Skeletal muscle tissue (tissue), 4 donors: ENCODE measurements around the gene LHX3. TPM values are rescaled to one million over a fixed set of nuclear protein-coding genes. Genes with fewer than 3 reads are reported as not detected.

Experiments used
- H3K27ac ChIP-seq: one replicate; pipeline ENCODE4 v1.7.0; 2013; ENCODE audit warnings: mild to moderate bottlenecking, low read depth, low read length, inconsistent platforms
- H3K27me3 ChIP-seq, 3 donors: one replicate each; pipeline ENCODE4 v1.7.0; 2013; ENCODE audit warnings: low read length in 3 of 3; ENCODE audit not compliant: control insufficient read depth in 3 of 3, insufficient read depth in 3 of 3
- H3K36me3 ChIP-seq, 3 donors: one replicate each; pipeline ENCODE4 v1.7.0; 2013; ENCODE audit warnings: low read length in 3 of 3; ENCODE audit not compliant: control insufficient read depth in 3 of 3, insufficient read depth in 3 of 3
- H3K4me1 ChIP-seq, 3 donors: one replicate each; pipeline ENCODE4 v1.7.0; 2013; ENCODE audit warnings: low read length in 3 of 3, mild to moderate bottlenecking in 3 of 3; ENCODE audit not compliant: control insufficient read depth in 3 of 3, insufficient read depth in 3 of 3
- H3K4me3 ChIP-seq, 3 donors: one replicate each; pipeline ENCODE4 v1.7.0; 2013; ENCODE audit warnings: low read length in 3 of 3
- H3K9ac ChIP-seq, 3 donors: one replicate each; pipeline ENCODE4 v1.7.0; 2013; ENCODE audit warnings: low read length in 3 of 3, mild to moderate bottlenecking in 3 of 3, moderate library complexity in 2 of 3, low read depth in 1 of 3
- H3K9me3 ChIP-seq, 3 donors: one replicate each; pipeline ENCODE4 v1.7.0; 2013; ENCODE audit warnings: low read length in 3 of 3; ENCODE audit not compliant: control insufficient read depth in 3 of 3
- total RNA-seq: library from RNA; depleted of rRNA; stranded (reverse); fragments of >200 nt; gene quantifications from one replicate; pipeline ENCODE4 v1.2.3, GENCODE V29; 2014
- donor health status: Osteomylitis.

LHX3 gene
- total RNA-seq, 1 donor from 2014 or later = not detected

DNA sequence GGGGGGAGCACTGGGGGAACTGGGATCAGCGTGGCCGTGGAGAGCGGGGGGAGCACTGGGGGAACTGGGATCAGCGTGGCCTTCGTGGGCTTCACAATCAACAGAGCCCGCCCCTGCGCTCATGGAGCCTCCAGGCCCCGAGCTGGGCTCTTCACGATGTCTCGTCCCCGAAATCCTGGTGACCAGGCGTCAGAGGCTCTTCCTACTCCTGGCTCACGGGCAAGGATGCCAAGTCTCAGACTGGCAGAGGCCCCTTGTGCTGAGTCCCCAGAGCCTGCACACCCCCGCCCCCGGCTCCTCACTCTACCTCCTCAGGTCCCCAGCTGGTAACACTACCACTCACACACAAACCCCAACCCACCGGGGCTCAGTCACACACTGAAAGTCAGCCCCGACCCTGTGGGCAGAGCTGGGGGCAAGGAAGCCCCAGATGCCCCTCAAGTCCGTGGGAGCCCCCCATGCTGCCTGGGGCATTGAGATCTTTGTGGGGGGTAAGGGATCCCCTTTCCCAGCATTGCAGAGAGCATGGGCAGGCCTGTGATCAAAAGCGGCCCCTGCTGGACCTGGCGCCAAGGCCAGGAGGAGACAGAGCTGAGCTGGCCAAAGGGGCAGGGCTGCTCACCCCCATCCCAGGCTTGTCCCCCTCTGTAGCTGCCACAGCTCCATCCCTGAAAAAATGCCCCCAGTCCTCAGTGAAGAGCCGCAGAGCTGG is 26.7 kb downstream of the LHX3 start:
- no peaks in the 10 kb centered on the region for H3K36me3 ChIP-seq
- H3K4me3 ChIP-seq = no peak overlapping the region
- no peak overlapping the region for H3K27ac ChIP-seq
- H3K4me1 ChIP-seq = no peaks in the 10 kb centered on the region
- peaks cover 7 to 36% (median 19%) of the 10 kb centered on the region in 3 donors for H3K27me3 ChIP-seq
- no peaks in the 10 kb centered on the region for H3K9me3 ChIP-seq
- no peak overlapping the region for H3K9ac ChIP-seq

DNA sequence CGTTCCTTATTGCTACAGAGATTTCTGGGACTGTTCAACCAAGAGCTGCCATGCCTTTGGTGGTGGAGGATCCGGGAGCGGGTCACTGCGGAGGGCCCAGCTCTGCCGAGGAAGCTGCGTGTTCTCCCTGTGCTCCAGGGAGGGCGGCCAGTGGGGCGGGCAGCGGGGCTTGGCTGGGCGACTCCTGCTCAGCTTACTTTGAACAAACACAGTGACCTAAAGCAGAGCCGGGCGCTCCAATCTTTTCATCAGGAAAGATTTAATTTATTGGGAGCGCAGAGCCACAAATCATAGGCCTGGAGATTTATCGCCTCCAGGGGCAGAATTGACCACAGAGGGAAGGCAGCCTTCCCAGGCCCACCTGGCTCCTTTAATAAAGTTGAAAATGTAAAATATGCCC is 27.7 kb downstream of the LHX3 start:
- Histone ChIP-seq H3K9me3 (no peaks in the 10 kb centered on the region), H3K9ac (no peak overlapping the region), H3K4me3 (no peak overlapping the region), H3K36me3 (no peaks in the 10 kb centered on the region), H3K27me3 (peaks cover 6 to 46% (median 28%) of the 10 kb centered on the region in 3 donors), H3K27ac (no peak overlapping the region), H3K4me1 (no peaks in the 10 kb centered on the region)

DNA sequence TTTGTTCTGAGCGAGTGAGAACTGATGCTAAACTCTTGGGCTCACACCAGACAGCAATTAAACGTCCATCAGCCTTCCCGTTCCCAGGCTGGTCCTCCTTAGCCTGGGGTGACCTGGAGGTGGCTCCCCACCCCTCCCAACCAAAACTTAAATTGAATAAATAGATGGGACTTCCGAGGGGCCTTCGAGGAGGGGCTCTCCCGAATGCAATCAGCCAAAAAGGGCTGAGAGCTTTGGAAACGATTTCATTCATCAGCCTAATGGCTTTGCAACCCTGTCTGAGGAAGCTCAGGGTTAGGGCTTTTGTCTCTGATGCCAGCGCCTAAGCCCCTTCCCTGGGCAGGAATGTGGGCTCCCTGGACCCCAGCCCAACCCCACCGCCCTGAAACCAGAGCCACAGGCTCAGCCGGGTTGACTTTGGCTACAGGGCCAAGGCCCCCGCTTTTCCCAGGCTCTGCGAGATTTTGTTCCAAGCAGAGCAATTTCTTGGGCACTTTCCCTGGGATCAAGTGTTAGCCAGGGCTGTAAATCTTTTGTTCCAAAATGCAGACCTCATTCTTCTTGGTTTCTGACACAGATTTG is 29.2 kb downstream of the LHX3 start:
- H3K4me3 ChIP-seq = no peak overlapping the region
- H3K27me3 ChIP-seq = peaks cover 9 to 55% (median 43%) of the 10 kb centered on the region in 3 donors
- no peaks in the 10 kb centered on the region for H3K36me3 ChIP-seq
- H3K27ac ChIP-seq = no peak overlapping the region
- no peak overlapping the region for H3K9ac ChIP-seq
- H3K9me3 ChIP-seq = no peaks in the 10 kb centered on the region
- no peaks in the 10 kb centered on the region for H3K4me1 ChIP-seq

DNA sequence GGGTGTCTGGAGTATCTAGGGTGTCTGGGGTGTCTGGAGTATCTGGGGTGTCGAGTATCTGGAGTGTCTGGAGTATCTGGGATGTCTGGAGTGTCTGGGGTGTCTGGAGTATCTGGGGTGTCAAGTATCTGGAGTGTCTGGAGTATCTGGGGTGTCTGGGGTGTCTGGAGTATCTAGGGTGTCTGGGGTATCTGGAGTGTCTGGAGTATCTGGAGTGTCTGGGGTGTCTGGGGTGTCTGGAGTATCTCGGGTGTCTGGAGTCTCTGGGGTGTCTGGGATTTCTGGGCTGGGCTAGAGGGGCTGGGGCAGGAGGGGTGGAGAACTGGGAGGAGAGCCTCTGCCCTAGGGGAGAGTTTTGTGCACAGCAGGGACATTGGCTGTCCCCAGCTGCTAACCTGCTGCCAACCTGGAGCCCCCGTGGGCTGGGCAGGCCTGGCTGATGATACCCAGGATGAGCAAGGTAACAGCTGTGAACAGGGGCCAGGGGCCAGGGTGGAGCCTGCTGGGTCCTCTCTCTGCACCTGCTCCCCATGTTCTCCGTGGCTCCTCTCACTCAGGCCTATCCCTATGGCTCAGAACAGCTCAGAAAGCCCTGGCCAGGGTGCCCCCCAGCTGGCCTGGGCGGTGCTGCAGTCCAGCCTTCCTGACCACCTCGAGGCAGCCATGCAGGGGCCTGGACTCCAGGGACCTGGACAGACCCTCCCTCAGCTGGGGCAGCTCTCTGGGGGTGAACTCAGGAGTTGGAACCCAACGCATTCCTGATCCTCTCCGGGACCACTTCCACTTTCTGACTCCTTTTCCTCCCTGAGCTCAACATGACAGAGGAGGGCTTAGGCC is 29.9 kb downstream of the LHX3 start:
- H3K36me3 ChIP-seq = no peaks in the 10 kb centered on the region
- no peaks in the 10 kb centered on the region for H3K9me3 ChIP-seq
- peaks cover 15 to 58% (median 50%) of the 10 kb centered on the region in 3 donors for H3K27me3 ChIP-seq
- no peaks in the 10 kb centered on the region for H3K4me1 ChIP-seq
- no peak overlapping the region for H3K4me3 ChIP-seq
- no peak overlapping the region for H3K9ac ChIP-seq
- no peak overlapping the region for H3K27ac ChIP-seq

DNA sequence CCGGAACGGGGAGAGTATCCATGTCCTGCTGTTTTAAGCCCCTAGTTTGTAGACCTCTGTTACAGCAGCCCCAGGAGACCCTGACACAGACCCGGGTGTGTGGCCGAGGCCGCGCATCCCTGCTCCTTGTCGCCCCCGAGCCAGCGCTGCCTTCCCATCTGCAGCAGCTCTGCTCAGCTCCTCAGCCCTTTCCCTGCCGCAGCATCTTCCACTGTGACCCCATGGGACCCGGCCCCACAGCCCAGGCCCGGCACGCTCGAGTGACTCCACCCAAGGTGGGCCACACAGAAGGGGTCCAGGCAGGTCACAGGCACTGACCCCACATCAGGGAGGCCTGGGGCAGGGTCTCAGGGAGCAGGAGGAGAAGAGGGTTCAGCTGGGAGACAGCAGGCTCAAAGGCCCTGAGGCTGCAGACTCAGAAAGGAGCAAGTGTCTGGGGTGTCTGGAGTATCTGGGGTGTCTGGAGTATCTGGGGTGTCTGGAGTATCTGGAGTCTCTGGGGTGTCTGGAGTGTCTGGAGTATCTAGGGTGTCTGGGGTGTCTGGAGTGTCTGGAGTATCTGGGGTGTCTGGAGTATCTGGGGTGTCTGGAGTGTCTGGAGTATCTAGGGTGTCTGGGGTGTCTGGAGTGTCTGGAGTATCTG is 31.2 kb downstream of the LHX3 start:
- no peak overlapping the region for H3K27ac ChIP-seq
- H3K36me3 ChIP-seq = no peaks in the 10 kb centered on the region
- H3K27me3 ChIP-seq = peaks cover 24 to 60% (median 54%) of the 10 kb centered on the region in 3 donors

DNA sequence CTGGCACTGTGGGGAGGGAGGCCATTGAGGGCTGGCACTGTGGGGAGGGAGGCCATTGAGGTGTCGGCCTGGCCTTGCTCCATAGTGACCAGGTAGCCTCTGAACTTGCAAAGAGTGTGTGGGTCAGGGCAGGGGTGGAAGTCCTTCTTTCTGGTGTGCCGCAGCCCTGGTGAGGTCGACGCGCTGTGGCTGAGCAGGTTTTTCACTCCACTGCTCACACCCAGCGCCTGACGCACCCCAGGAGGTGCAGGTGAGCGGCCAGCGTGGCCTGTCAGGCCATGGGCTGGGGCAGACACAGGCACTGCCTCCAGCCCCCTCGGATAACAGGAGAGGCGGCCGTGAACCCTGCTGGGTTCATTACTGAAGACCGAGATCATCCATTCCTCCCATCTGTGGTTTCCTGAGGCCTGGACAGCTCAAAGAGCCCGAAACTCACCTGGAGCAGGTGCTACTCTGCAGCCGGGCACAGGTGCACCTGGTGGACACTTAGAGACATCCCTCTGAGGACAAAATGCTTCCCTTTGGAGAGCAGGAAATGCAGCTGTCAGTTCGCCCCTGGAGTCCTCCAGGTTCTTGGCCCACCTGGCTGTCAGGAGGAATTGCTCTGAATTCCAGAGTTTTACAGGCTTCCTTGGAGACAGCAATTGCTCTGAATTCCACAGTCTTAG is 32.4 kb downstream of the LHX3 start:
- Histone ChIP-seq H3K27me3 (peaks cover 30 to 58% (median 58%) of the 10 kb centered on the region in 3 donors), H3K4me1 (no peaks in the 10 kb centered on the region), H3K9me3 (no peaks in the 10 kb centered on the region), H3K27ac (no peak overlapping the region), H3K4me3 (no peak overlapping the region), H3K36me3 (no peaks in the 10 kb centered on the region), H3K9ac (no peak overlapping the region)

More for the DNA sequence above, 31.2 kb downstream of the LHX3 start:
- Histone ChIP-seq H3K4me3 (no peak overlapping the region), H3K4me1 (no peaks in the 10 kb centered on the region), H3K9me3 (no peaks in the 10 kb centered on the region), H3K9ac (no peak overlapping the region)

DNA sequence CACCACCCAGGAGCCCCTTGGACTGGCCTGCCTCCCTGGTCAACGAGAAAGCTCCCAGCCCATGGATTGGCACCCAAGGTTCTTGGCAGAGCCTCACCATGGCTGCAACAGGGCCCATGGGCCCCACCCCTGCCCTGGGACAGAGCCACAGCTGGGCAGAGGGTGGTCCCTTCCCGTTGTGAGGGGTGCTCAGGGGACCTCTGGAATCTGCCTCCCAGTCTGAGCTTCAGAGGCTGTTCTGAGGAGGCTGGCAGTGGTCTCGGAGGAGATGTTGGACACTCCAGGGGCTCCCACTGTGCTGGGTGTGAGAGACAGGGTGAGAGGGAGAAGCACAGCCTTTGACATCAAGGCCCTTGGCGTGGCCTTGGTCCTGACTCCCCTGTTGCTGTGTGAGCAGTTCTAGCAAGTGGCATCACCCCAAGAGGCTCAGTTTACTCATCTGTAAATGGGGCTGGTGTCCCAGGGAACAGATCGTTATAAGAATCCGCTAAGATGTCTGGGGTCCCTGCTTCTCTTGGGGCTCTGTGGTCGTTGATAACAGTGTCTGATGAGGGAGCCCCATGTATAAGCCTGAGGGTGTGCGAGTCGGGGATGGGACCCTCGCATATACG is 33.0 kb downstream of the LHX3 start:
- Histone ChIP-seq H3K9ac (no peak overlapping the region), H3K4me3 (no peak overlapping the region), H3K4me1 (no peaks in the 10 kb centered on the region), H3K27me3 (peaks cover 30 to 58% (median 58%) of the 10 kb centered on the region in 3 donors), H3K27ac (no peak overlapping the region), H3K36me3 (no peaks in the 10 kb centered on the region), H3K9me3 (no peaks in the 10 kb centered on the region)

DNA sequence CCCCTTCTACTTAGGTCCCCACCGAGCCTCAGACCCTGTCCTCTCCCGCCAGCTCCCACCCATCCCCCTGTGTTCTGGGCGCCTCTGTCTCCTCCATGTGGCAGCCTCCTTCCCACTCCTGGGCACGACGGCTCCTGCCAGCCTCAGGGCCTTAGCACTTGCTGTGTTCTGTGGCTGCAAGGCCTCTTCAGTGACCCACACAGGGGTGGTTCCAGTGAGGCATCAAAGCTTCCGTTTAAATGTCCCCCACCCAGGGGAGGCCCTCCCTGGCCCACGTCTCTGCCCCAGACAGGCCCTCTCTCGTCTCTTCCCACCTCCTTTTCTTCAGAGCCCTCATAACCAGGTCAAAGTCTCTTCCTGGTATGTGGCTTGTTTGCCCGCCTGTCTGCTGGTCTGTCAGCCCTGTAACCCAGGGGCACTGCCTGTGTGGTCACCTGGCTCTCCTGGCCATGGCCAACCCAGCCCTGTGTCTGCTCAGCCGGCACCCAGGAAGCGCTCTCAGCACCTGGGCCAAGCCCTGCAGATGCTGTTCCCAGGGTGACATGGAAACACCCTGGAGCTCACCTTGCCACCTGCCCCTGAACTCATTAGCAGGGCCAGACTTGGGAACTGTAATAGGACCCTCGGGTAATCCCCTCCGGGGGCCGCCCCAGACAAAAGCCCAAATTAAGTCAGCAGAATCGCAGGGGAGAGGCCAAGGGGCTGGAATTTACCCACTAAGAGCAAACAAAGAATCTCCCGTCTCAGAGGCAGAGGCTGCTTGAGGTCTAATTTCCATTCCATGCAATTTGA is 33.7 kb downstream of the LHX3 start:
- Histone ChIP-seq H3K27me3 (peaks cover 30 to 58% (median 58%) of the 10 kb centered on the region in 3 donors), H3K9me3 (no peaks in the 10 kb centered on the region), H3K4me3 (no peak overlapping the region)

More for the DNA sequence above, 33.7 kb downstream of the LHX3 start:
- Histone ChIP-seq H3K9ac (no peak overlapping the region), H3K27ac (no peak overlapping the region), H3K4me1 (no peaks in the 10 kb centered on the region), H3K36me3 (no peaks in the 10 kb centered on the region)
